HL-60 (cell line): ENCODE measurements around the gene ARMC7.

ENCODE experiments used
- POLR2AphosphoS5 ChIP-seq: IDR thresholded peaks from 2 replicates; pipeline ENCODE4 v1.6.1; 2012; ENCODE audit warnings: low read depth
- TF ChIP-seq, protein P1 (sequence below): IDR thresholded peaks from one replicate; pipeline ENCODE4 v1.5.1; 2011; ENCODE audit warnings: low read length, control low read depth, inconsistent platforms; ENCODE audit not compliant: insufficient read depth
- TF ChIP-seq, protein P2 (sequence below): IDR thresholded peaks from 2 replicates; pipeline ENCODE4 v1.6.1; 2012; ENCODE audit warnings: low read depth; ENCODE audit not compliant: insufficient replicate concordance

GRCh38 chr17:75138519-75138918 is 28.8 kb downstream of the ARMC7 start:
- TF ChIP-seq, protein P1, sequence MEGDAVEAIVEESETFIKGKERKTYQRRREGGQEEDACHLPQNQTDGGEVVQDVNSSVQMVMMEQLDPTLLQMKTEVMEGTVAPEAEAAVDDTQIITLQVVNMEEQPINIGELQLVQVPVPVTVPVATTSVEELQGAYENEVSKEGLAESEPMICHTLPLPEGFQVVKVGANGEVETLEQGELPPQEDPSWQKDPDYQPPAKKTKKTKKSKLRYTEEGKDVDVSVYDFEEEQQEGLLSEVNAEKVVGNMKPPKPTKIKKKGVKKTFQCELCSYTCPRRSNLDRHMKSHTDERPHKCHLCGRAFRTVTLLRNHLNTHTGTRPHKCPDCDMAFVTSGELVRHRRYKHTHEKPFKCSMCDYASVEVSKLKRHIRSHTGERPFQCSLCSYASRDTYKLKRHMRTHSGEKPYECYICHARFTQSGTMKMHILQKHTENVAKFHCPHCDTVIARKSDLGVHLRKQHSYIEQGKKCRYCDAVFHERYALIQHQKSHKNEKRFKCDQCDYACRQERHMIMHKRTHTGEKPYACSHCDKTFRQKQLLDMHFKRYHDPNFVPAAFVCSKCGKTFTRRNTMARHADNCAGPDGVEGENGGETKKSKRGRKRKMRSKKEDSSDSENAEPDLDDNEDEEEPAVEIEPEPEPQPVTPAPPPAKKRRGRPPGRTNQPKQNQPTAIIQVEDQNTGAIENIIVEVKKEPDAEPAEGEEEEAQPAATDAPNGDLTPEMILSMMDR: no peak
- TF ChIP-seq POLR2AphosphoS5: no peak
- TF ChIP-seq, protein P2, sequence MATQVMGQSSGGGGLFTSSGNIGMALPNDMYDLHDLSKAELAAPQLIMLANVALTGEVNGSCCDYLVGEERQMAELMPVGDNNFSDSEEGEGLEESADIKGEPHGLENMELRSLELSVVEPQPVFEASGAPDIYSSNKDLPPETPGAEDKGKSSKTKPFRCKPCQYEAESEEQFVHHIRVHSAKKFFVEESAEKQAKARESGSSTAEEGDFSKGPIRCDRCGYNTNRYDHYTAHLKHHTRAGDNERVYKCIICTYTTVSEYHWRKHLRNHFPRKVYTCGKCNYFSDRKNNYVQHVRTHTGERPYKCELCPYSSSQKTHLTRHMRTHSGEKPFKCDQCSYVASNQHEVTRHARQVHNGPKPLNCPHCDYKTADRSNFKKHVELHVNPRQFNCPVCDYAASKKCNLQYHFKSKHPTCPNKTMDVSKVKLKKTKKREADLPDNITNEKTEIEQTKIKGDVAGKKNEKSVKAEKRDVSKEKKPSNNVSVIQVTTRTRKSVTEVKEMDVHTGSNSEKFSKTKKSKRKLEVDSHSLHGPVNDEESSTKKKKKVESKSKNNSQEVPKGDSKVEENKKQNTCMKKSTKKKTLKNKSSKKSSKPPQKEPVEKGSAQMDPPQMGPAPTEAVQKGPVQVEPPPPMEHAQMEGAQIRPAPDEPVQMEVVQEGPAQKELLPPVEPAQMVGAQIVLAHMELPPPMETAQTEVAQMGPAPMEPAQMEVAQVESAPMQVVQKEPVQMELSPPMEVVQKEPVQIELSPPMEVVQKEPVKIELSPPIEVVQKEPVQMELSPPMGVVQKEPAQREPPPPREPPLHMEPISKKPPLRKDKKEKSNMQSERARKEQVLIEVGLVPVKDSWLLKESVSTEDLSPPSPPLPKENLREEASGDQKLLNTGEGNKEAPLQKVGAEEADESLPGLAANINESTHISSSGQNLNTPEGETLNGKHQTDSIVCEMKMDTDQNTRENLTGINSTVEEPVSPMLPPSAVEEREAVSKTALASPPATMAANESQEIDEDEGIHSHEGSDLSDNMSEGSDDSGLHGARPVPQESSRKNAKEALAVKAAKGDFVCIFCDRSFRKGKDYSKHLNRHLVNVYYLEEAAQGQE: no peak
